HG02763 (cell line): ENCODE results near the gene NOL3.
A peak's percentile ranks its signal among the peaks of the same experiment; 100 is the strongest.

ENCODE experiments used
- ATAC-seq: cut with Tn5 transposase; IDR thresholded peaks from one replicate; pipeline ENCODE4 v1.9.1; 2021; ENCODE audit warnings: mild to moderate bottlenecking, moderate library complexity; ENCODE audit not compliant: unreplicated experiment

The NOL3 gene

GRCh38 chr16:67169642-67170167 is 633 bp upstream of the NOL3 start:
- ATAC-seq: no peak

GRCh38 chr16:67170949-67171649 is 761 bp downstream of the NOL3 start:
- ATAC-seq: no peak

- ATAC-seq: no peak
Observed at GRCh38 chr16:67173323-67173722, 3.0 kb downstream of the NOL3 start.

GRCh38 chr16:67173808-67174705 is 3.7 kb downstream of the NOL3 start:
- peak; percentile 35 for ATAC-seq

GRCh38 chr16:67174706-67175231 is 4.4 kb downstream of the NOL3 start:
- ATAC-seq: no peak

DNA sequence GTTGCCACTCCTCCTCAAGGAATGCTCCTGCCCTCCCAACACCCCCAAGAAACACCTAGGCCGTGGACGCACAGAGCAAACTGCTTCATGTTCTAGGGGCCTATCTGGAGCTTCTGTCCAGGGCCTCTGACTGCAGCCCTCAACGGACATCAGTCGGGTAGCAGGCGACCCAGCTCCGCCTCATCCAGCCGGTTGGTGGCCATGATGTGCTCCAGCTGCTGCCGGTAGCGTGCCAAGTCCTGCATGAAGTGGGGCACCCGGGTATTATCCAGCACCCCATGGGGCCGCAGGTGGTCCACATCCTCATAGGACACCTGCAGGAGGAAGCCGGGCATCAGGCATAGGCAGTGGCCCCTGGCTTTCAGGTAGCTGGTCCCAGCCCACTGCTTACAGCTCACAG is 6.3 kb downstream of the NOL3 start:
- ATAC-seq: no peak

GRCh38 chr16:67177743-67178699 is 7.7 kb downstream of the NOL3 start:
- ATAC-seq: no peak

- no peak for ATAC-seq
Observed at GRCh38 chr16:67179421-67180080, 9.2 kb downstream of the NOL3 start.

GRCh38 chr16:67180166-67180565 is 9.8 kb downstream of the NOL3 start:
- ATAC-seq: no peak

GRCh38 chr16:67181346-67181745 is 11.0 kb downstream of the NOL3 start:
- ATAC-seq: no peak

DNA sequence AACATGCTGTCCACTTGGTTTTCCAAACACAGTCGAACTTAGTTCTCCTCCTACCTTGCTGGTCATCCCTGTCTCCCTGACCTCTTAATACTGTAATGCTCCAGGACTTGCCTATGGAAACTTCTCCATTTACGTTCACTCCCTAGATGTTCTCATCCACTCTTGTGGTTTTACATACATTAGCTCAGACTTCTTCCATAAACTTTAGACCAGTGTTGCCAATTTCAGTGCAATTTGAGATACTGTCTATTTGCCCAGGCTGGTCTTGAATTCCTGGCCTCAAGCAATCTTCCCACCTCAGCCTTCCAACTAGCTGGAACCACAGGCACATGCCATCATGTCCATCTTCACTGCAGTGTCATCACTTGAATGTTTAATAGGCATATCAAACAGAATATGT is 11.9 kb downstream of the NOL3 start:
- no peak for ATAC-seq

DNA sequence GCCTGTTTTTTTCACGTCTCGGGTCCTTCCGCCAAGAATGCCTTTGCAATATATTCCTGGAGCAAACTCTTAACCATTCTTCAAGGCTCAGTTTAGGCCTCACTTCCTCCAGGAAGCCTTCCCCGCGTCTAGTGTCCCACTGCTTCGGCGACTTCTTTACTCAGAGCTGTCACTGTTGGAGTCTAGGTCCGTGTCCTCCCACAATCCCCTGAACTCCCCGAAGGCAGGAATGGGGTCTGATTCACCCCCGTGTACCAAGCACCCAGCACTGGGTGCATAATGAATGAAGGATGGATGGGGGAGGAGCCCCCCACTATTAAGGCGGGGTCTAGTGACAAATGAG is 12.9 kb downstream of the NOL3 start:
- no peak for ATAC-seq

DNA sequence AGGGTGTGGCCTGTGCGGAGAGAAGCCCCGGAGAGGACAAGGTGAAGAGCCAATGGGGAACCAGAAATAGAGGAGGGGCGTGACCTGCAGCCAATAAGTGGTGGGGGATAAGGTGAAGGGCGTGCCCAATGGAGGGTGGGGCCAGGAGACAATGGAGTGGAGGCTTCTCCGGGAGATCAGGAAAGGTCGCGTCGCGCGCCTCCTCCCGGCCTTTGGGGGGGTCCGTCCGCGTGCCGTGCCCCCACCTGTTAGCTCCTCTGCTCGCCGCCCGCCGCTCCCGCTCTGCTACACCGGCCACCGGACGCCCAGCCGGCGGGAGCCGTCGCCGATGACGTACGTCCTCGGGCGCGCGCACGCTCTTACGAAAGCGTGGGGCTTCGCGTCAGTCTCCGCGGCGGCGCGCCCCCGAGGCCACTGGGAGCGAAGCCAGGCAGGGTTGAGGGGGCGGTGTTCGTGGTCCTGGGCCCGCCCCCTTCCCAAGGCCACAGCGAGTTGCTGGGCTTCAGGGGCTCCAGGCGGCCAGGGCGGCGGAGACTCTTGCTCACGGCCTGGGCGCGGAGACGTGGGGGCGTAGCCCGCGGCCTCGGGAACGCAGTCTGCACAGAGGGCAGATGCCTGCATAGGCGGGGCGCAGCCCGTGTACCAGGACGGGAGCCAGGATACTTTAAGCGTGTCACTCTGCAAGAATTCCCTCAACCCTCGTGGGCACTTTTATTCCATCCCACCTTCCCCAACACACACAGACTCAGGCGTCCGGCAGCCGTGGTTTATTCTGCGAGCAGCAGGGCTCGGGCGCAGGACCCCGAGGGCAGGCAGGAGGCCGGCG is 13.5 kb downstream of the NOL3 start, which contains the start of gene MATCAP1:
Gene MATCAP1 (minus strand): TSS at position 337 of the 826 bp plus-strand sequence. CDS start 3,353 bp downstream, outside the sequence.
- peak; percentile 93 for ATAC-seq

GRCh38 chr16:67184453-67184994 is 14.2 kb downstream of the NOL3 start:
- ATAC-seq: no peak

DNA sequence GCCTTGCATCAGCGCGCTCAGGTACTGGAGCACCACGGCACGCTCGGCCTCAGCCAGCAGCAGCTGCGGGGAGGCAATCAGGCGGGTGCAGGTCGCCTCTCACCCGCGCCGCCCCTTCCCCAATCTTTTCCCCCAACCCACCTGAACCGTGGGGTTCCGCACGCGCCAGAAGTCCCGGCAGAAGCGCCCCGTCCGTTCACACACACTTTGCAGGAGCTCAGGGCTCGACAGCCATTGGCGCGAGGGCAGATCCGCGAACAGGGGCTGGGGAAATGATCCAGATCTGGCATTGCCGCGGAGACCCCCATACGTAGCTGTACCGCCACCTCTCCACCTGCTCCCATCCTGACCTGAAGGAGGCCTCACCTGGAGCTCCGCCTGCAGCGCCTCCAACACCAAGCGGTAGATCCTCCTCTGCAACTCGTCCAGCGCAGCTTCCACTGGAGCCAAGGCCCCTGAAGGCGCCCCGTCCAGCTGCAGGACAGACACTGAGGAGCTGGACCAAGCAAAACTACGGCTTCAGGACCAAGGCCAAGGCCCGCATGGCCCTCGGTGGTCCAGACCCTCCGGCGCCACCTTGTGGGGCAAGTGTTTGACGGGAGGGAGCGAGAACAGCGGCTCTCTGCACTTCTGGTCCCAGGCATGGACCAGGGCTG is 14.8 kb downstream of the NOL3 start:
- ATAC-seq: no peak

DNA sequence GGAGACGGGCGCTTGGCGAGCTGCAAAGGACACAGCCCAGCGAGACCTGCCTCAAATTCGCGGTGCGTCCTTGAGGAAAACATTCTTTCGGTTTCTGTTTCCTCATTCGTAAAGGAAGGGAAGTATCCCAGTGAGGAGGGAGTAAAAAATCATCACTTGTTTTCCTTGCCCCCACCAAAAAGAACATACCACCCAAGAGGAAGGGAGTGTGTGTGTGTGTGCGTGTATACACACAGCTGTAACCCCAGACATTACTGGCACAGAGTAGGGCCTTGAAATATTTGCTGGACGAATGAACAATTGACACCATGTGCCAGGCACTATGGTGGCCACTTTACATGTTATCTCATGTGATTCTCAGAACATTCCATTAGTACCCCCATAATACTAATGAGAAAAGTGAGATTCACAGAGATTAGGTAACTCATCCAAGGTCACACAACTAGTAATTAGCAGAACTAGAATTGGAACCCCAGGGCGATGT is 15.4 kb downstream of the NOL3 start:
- no peak for ATAC-seq

DNA sequence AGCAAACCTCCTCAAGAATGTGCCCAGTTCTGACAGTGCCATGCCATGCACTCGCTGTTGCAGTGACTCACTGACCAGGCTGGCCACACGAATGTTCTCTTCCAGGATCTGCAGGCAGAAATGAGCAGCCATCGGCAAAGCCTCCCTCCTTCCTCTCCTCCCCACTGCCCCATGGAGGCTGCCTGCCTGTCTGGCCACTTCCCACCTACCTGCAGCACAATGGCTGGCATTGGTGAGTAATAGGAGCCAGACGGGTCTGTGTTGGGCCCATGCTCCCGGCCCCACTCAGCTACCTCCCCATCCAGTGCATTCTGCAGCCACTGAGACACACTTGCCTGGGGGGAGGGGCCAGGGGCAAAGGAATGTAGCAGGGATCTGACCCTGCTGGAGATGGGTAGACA is 16.2 kb downstream of the NOL3 start:
- ATAC-seq: no peak
